Stimulated activated CD4-positive, alpha-beta T cell treated with anti-CD3 and anti-CD28 coated beads, Interleukin-1b, Interleukin-23, amount 100 ng/mL, for 24 hours (primary cell): Measurements from ENCODE around the gene OR5AN1.
"Not testable (repeated sequence)": the region's sequence is repeated elsewhere in the genome, so short reads cannot be mapped to it uniquely, and the experiment has no call there.

Experiments used
- DNase-seq, 4 experiments: peaks; one replicate each; pipeline ENCODE4 v3.0.0-alpha.2; 2020; ENCODE audit warnings: low read depth in 4 of 4, low spot score in 1 of 4

The OR5AN1 gene

GRCh38 chr11:59358595-59358994 is at the start of gene OR5AN1:
TSS of gene OR5AN1 (plus strand) at chr11:59358895. CDS start at chr11:59364459, 5,564 bp downstream.
- DNase-seq, result no peak

GRCh38 chr11:59335001-59335400 is 23.7 kb upstream of the OR5AN1 start:
- DNase-seq, result no peak

- no peak for DNase-seq
These were observed 22.5 kb upstream of the OR5AN1 start for GRCh38 chr11:59336176-59336575.

DNA sequence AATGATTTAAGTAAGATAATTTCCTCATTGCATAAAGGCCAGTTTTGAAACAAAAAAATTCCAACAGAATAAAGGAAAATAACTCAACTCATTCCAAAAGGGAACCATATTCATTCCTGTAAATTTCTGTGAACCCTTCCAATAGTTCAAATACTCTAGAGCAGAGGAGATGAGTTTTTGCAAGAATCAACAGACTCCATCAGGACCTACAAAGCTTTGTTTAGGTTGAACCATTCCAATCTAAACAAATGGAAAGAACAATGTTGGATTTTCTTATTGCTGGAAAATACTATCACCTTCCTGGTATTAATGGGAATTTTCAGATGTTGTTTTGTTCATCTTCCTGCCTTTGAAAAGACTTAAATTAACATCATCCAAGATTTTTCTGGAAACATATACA is 21.8 kb upstream of the OR5AN1 start:
- no peak for DNase-seq

GRCh38 chr11:59349657-59350056 is 9.0 kb upstream of the OR5AN1 start:
- not testable (repeated sequence) for DNase-seq

DNA sequence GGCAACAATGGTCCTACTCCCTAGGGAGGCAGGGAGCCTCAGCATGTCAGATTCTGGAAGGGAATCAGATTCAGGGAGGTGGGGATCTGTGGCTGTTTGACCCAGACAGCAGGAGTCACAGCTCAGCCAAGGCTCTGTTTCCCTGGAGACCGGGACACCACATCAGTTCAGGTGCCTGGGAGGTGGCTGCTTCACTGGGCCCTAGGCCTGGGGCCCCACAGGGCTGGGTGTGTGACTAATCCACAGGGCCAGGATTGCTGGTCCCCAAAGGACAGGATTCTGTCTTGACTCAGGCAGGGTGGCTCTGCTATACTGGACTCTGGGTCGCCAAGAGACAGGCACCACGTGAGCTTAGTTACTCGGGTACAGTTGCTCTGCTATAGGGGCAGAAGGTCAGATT is 3.5 kb upstream of the OR5AN1 start:
- DNase-seq, result no peak

- DNase-seq, result no peak
These were observed 2.1 kb upstream of the OR5AN1 start for GRCh38 chr11:59356561-59356960.

DNA sequence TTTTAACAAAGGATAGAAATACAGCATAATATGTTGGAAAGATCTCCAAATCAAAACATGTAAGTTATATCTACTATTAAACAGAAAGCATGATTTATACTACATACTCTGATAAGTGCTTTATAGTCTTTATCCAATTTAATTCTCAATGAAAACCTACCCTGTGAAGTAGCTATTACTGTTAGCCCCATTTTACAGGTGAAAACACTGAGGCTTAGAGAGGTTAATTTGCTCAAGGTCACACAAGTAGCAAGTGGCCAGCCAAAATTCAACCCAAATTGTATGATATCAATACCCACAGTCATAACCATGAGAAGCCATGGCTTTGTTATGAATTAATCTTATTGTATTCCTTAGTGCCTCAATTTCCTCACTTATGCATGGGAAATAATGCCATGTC is 675 bp upstream of the OR5AN1 start:
- no peak for DNase-seq

DNA sequence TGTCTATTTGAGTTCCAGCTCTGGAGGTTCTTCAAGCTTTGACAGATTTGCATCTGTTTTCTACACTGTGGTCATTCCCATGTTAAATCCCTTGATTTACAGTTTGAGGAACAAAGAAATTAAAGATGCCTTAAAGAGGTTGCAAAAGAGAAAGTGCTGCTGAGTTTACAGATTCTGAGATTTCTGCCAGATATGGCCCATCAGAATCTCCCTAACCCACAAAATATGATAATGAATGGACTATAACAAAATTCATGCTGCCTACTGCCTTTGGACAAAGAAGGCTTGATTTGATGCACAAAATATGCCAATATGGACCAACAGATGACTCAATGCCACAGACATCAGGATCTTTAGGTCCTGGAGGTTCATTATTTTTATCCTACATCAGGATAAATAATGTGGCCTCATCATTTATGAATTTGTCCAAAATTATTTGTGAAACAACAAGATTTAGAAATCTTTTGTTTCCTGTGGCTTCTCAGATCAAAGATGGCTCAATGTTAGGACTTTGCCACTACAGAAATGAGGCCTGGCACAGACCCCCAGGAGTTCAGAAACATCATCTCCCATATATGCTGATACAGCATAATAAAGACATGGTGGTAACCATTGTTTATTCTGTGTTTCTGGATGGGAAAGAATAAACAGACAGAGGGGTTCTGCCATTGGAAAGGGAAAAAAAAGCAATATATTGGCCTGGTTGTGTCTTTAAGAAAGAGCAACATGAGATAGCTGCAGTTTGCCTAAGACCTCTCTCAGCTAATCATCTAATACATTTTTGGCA is 6.7 kb downstream of the OR5AN1 start:
- no peak for DNase-seq

DNA sequence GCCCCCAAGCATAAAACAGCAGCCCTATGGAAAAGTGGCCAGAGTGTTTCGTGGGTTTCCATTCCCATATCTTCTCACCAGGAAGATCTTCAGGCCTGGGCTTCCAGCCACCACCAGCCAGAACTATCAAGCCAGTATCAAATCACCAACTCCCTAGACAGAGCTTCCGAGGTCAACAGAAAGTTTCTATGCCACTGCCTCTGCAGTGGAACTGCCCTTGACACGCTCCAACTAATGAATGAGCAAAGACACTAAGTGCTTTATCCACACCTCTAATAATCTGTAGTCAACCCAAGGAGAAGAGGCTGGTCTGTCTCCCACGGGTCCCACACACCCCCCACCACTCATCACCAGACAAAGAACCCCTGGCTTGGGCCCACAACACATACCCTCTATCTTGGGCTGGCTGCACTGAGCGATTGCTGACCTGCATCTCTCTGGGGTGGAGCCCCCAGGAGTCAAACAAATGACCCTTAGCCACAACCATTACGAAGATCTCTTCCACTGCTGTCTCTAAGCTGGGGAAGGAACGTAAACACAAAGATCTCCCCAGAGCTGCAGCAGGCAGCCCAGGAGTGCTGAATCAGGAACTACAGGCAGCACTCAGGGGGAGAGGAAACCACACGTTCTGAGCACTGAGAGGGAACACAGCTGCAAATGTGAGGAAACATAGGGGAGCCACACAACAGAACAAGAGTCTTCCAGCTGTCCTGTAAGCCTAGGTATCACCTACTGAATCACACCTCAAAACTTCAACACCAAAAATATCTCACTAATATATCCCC is 9.7 kb downstream of the OR5AN1 start:
- DNase-seq, result no peak

- not testable (repeated sequence) for DNase-seq
These were observed 13.6 kb downstream of the OR5AN1 start for GRCh38 chr11:59372324-59372723.

DNA sequence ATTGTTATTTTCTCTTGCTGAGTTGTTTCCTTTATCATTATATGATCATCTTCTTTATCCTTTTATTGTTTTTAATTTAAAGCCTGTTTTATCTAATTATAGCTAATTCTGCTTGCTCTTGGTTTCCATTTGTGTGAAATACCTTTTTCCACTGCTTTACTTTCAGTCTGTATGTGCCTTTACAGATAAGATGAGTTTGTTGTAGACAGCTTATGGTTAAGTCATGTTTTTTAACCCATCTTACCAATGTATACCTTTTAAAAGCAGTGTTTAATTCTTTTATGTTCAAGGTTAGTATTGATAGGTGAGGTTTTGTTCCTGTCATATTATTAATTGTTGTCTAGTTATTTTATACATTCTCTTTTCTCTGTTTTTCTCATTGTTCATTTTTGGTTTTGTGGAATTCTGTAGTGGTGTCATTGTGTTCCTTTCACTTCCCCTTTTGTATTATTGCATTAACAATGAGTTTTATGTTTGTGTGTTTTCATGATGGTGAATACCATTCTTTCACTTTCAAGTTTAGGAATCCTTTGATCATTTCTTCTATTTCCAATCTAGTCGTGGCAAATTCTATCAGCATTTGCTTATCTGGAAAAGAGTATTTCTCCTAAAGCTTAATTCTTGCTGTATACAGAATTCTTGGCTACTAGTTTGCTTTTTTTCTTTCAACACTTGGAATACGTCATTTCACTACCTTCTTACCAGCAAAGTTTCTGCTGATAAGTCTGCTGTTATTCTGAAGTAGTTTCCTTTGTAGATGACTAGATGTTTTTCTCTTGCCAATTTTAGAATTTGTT is 21.8 kb downstream of the OR5AN1 start:
- no peak for DNase-seq

DNA sequence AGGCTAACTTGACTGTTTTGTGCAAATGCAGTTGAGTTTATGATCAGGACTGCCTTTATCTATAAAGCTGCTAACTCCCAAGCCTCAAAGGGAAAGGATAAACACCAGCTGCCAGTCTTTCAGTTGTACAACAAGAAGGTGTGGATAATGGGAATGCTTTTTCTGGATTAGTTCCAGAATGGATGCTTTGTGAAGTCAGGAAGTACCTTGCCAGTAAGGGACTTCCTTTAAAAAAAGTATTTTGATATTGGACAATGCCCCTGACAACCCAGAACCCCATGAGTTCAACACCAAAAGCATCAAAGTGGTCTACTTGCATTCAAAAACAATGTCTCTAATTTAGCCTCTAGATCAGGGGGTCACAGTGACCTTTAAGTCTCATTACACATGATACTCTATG is 35.5 kb downstream of the OR5AN1 start:
- no peak for DNase-seq

DNA sequence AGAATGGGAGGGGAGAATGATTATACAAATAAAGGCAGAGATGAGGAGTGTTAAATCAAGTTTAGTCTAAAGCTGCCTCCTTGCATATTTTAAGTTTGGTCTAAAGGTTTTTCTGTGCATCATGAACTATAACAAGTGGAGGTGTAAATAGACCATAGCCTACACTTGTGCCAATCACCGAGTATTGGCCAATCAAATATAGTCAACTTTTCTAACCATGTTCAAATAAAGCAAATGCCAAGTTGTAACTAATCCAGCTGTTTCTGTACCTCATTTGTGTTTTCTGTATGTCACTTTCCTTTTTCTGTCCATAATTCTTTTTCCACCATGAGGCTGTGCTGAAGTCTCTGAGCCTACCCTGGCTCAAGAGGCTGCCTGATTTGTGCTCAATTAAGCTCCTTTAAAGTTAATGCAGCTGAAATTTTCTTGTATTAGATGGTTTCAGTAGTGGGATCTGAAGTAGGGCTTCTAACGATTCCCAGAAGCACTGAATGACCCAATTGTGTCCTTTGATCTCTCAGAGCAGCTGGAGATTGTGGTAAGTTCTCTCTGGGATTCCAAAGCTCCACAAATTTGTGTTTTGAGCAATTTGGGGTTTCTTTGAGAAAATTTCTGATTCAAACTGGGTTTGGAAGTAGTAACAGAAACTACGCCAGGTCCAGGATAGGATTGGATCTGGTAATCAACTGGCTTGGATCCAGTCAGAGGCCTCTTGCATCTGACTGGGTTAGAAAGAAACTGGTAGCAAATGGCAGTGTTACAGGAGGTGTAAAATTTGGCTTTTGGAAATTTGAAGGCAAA is 42.0 kb downstream of the OR5AN1 start:
- no peak for DNase-seq

- no peak for DNase-seq
These were observed 42.5 kb downstream of the OR5AN1 start for GRCh38 chr11:59401262-59401552.

DNA sequence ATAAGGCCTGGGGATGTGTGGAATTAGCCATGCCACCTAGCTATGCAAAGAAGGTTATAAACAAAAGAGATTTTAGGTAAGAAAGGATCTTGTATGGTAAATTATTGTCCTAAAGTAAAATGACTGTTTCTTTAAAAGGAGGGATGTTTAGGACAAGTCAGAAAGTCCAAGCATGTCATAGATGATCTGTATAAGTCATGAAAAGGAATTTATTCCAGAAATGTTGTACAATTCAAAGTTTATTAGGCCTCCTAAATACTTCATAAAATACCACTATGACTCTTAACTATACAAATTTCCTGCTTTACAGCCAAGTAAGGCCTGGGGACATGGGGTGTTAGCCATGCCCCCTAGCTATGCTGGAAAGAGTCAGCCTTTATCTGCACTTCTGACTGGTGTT is 44.9 kb downstream of the OR5AN1 start:
- no peak for DNase-seq

GRCh38 chr11:59413646-59414045 is 55.0 kb downstream of the OR5AN1 start:
- DNase-seq, result no peak

DNA sequence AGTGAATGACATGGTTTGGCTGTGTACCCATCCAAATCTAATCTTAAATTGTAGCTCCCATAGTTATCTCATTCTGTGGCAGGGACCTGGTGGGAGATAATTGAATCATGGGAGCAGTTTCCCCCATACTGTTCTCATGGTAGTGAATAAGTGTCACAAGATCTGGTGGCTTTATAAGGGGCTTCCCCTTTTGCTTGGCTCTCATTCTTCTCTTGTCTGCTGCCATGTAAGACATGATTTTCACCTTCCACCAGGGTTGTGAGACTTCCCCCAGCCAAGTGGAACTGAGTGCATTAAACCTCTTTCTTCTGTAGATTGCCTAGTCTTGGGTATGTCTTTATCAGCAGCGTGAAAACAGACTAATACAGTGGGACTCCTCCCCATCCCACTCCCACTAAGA is 56.4 kb downstream of the OR5AN1 start:
- no peak for DNase-seq

DNA sequence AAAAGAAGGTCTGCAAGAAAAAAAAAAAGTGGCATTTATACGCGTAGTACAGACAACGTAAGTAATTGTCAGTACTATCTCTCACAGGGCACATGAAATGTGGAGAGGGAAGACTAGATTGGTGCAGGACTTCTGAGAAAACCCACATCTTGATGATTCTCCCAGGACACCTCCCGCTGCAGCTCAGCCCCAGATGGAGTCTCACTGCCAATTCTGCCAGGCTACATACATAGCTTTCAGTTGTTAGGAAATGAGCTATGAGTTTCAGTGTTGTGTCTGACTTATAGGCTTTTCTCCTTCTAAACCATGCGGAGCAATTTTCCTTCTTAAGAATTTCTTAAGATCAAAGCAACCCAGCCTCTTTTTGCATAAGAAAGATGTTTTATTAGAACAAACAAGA is 57.9 kb downstream of the OR5AN1 start:
- no peak for DNase-seq

- DNase-seq, result no peak
These were observed 58.3 kb downstream of the OR5AN1 start for GRCh38 chr11:59417023-59417422.

DNA sequence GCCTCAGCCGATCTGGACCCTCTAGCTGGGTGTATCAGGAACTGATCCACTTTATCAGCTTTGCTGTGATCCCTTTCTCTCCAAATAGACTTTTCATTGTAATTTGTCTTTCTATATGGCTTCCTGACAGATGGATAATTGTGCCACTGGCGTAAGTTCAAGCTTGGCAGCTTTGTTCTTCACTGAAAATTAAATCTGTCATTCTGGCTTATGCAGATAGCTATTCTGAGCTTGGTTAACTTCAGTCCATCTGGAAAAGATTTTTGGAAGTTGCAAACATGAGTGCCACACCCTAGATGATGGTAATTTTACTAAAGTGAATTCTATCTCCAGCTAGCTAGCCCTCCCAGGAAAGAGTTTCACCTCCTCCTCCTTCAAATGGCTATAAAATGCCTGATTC is 59.5 kb downstream of the OR5AN1 start:
- no peak for DNase-seq
